Uterus (tissue), 4 donors: ENCODE results near the gene AGBL1. TPM values are rescaled to one million over a fixed set of nuclear protein-coding genes. Genes with fewer than 3 reads are reported as not detected.

ENCODE experiments used
- DNase-seq, 2 donors: peaks; one replicate each; pipeline ENCODE4 v3.0.0-alpha.2; 2019 to 2020
- H3K27ac ChIP-seq, 2 donors: fragments of 200-600 bp; sonication (generic); 1 replicate in 1 of 2; 2 replicates in 1 of 2; pipeline ENCODE4 v1.5.1; 2016 to 2018
- H3K27me3 ChIP-seq, 2 donors: fragments of 200-600 bp; sonication (generic); one replicate each; pipeline ENCODE4 v1.5.1; 2018 to 2019; ENCODE audit warnings: control low read depth in 1 of 2
- H3K36me3 ChIP-seq, 2 donors: fragments of 200-600 bp; sonication (generic); one replicate each; pipeline ENCODE4 v1.5.1; 2019; ENCODE audit warnings: control low read depth in 1 of 2
- H3K4me1 ChIP-seq, 2 donors: fragments of 200-600 bp; sonication (generic); one replicate each; pipeline ENCODE4 v1.5.1; 2018 to 2019; ENCODE audit warnings: control low read depth in 1 of 2
- H3K4me3 ChIP-seq, 2 donors: fragments of 200-600 bp; sonication (generic); 1 replicate in 1 of 2; 2 replicates in 1 of 2; pipeline ENCODE4 v1.5.1; 2018 to 2019; ENCODE audit warnings: mild to moderate bottlenecking in 1 of 2
- H3K9me3 ChIP-seq, 2 donors: fragments of 200-600 bp; sonication (generic); one replicate each; pipeline ENCODE4 v1.5.1; 2019; ENCODE audit warnings: control low read depth in 1 of 2
- POLR2A ChIP-seq, 2 donors: fragments of 450-650 bp; IDR thresholded peaks; one replicate each; pipeline ENCODE4 v1.6.1; 2016; ENCODE audit warnings: antibody characterized with exemption in 2 of 2, mild to moderate bottlenecking in 1 of 2, moderate library complexity in 1 of 2
- intact Hi-C: fragments of 100-400 bp; cut with DNase I; formaldehyde crosslinking; loops from one replicate; pipeline ENCODE4 v1.15.1; 2023; ENCODE audit warnings: low total_unique reads
- total RNA-seq, 4 donors: library from RNA; depleted of rRNA in 3 of 4; stranded (reverse); fragments of >200 nt in 3 of 4; gene quantifications; one replicate each; pipeline versions ENCODE4 v1.1.0 to v1.2.4, GENCODE V29; 2014 to 2023
- TF ChIP-seq, protein P1 (sequence below), 4 experiments: fragments of 200-600 bp in 2 of 4; fragments of 450-650 bp in 2 of 4; sonication (generic) in 2 of 4; IDR thresholded peaks; one replicate each; pipeline ENCODE4 v1.5.1; 2016 to 2019; ENCODE audit warnings: antibody characterized with exemption in 4 of 4, mild to moderate bottlenecking in 2 of 4, moderate library complexity in 1 of 4
- donor health status: DM: yes; HTN: yes; CAD: no.

Gene AGBL1
- under 1 TPM in 1 of 4 donors, not detected in 3; 0.07 TPM for total RNA-seq

DNA sequence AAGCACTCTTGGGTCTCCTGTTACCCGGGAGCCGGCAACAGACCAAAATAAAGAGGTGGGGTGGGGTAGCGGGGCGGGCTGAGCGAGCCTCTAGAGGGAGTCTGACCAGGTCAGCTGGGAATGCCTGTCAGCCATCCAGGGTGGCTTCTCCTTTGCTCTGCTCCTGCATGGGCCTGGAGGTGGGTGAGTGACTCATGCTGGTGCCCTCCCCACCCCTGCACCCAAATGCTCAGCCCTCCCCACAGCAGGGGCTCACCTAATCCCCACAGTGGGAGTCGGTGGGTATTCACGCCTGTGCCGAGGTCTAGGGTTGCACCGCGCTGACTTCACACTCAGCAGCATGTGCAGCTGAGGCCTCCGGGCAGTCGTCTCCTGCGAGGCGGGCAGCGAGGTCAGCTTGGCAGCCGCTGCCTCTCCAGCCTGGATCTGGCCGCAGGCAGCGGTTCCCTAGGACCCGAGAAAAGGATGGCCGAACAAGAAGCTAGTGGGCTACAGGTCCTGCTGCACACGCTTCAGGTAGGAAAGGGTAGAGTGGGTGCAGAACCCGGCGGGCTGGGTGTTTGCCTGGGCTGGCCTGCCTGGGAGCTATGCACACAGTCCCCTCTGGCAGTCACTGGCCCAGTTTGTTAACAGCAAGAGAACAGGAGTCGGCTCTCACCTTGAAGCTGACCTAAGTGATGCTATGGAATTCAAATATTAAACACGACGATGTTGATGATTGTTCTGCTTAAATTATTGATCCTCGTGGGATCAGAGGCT lies at the start of gene AGBL1:
AGBL1 (plus strand) TSS at position 364 of the 759 bp plus-strand sequence.
- no peaks in the 10 kb centered on the region for H3K4me1 ChIP-seq
- no peak within 1 kb of the TSS for H3K27ac ChIP-seq
- H3K27me3 ChIP-seq: no peaks in the 10 kb centered on the region
- no peaks in the 10 kb centered on the region for H3K36me3 ChIP-seq
- intact Hi-C loops: no loop called here
- DNase-seq: no peak
- H3K4me3 ChIP-seq: no peak within 1 kb of the TSS
- TF ChIP-seq, protein P1, sequence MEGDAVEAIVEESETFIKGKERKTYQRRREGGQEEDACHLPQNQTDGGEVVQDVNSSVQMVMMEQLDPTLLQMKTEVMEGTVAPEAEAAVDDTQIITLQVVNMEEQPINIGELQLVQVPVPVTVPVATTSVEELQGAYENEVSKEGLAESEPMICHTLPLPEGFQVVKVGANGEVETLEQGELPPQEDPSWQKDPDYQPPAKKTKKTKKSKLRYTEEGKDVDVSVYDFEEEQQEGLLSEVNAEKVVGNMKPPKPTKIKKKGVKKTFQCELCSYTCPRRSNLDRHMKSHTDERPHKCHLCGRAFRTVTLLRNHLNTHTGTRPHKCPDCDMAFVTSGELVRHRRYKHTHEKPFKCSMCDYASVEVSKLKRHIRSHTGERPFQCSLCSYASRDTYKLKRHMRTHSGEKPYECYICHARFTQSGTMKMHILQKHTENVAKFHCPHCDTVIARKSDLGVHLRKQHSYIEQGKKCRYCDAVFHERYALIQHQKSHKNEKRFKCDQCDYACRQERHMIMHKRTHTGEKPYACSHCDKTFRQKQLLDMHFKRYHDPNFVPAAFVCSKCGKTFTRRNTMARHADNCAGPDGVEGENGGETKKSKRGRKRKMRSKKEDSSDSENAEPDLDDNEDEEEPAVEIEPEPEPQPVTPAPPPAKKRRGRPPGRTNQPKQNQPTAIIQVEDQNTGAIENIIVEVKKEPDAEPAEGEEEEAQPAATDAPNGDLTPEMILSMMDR (IDR thresholded peaks at IDR 0.05): no peak
- no peak for TF ChIP-seq POLR2A (IDR thresholded peaks at IDR 0.05)
- H3K9me3 ChIP-seq: no peaks in the 10 kb centered on the region

DNA sequence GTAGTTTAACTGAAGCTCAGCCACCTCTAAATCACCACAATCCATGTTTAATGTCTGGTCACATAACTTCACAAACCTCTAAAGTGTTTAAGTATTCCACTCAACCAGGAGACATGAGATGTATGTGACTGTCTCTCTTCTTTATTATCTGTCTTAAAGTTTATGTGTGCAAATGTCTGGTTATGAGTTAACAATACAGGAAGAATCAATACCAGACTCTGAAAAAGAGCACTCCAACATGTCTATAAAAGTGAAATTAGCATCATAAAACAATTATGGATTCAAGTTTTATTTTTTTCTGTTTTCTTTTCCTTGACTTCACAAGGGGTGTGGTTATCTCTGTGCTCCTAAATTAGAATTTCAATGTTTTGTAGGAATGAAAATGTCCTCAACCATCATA lies 44.8 kb upstream of the AGBL1 start:
- no peaks in the 10 kb centered on the region for H3K27me3 ChIP-seq
- no peaks in the 10 kb centered on the region for H3K36me3 ChIP-seq
- H3K4me1 ChIP-seq: no peaks in the 10 kb centered on the region
- intact Hi-C loops: no loop called here
- H3K4me3 ChIP-seq: no peak overlapping the region
- no peak for DNase-seq
- no peak overlapping the region for H3K27ac ChIP-seq
- TF ChIP-seq, protein P1 (IDR thresholded peaks at IDR 0.05): no peak
- TF ChIP-seq POLR2A (IDR thresholded peaks at IDR 0.05): no peak
- no peaks in the 10 kb centered on the region for H3K9me3 ChIP-seq

DNA sequence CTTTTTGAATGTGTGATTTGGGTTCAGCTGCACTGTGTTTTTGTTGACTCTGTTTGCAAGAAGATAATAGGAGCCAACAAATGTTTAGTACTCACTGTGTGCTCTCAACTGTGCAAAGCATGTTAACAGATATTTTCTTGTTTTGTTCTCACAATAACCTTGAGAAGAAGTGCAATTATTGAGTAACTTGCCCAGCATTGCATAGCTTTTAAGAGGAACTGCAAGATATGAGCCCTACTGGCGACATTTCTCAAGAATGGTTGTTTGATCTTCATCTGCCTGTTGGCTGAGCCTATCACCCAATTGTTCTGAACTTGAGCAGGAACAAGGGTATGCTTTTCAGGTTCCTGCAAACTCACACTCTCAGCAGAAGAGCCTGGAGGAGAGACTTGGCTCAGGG lies 43.4 kb upstream of the AGBL1 start:
- Histone ChIP-seq H3K9me3 (no peaks in the 10 kb centered on the region), H3K4me1 (no peaks in the 10 kb centered on the region), H3K36me3 (no peaks in the 10 kb centered on the region), H3K27ac (no peak overlapping the region), H3K4me3 (no peak overlapping the region), H3K27me3 (no peaks in the 10 kb centered on the region)
- DNase-seq: no peak
- intact Hi-C loops: no loop called here
- TF ChIP-seq, protein P1 (IDR thresholded peaks at IDR 0.05): no peak
- no peak for TF ChIP-seq POLR2A (IDR thresholded peaks at IDR 0.05)

DNA sequence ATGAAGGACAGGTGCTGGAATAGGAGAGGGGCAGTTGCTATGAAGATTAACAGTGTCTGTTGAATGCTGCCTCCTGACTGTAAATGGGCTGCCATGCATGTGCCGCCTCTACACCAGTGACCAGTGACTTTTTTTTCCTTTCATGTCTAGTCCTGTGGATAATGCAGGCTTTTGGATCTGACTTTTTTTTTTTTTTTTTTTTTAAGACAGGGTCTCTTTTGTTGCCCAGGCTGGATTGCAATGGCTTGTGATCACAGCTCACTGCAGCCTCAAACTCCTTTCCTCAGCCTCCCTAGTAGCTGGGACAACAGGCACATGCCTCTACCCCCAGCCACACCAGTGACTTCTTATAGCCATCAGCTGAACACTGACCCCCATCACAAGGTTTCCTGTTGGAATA lies 41.2 kb upstream of the AGBL1 start:
- Histone ChIP-seq H3K27me3 (no peaks in the 10 kb centered on the region), H3K27ac (no peak overlapping the region), H3K9me3 (no peaks in the 10 kb centered on the region), H3K36me3 (no peaks in the 10 kb centered on the region), H3K4me3 (no peak overlapping the region), H3K4me1 (no peaks in the 10 kb centered on the region)
- intact Hi-C loops: no loop called here
- DNase-seq: no peak
- TF ChIP-seq, protein P1 (IDR thresholded peaks at IDR 0.05): no peak
- no peak for TF ChIP-seq POLR2A (IDR thresholded peaks at IDR 0.05)

DNA sequence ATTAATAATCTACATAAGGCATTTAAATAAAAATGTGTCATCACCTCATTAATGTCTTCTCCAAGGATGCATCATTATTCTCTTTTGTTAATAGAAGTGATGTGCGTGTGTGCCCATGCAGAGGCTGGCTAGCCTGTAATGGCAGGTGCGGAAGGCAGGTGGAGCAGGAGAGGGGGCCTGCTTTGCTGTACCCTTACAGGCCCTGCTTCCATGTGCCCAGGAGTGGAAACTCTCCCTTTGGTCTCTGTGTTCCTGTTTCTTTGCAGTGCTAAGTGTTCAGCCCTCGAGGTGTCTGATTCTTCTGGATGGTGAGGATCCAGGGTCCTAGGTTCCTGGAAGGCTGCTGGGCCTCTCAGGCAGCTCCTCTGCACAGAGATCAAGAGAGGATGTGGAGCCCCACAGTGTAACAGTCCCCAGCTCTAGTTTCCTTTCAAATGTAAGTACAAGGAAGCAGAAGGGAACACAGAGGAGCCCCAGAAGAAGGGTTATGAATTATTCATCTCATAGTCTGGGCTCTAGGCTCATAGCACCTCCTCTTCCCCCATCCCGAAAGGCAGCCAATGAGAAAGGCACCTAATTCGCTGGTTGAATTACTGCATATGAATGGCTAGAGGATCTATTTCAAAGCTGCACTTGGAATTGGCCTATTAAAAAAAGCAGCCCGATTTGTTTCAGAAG lies 39.2 kb upstream of the AGBL1 start:
- no peak for DNase-seq
- H3K4me1 ChIP-seq: no peaks in the 10 kb centered on the region
- H3K27ac ChIP-seq: no peak overlapping the region
- H3K36me3 ChIP-seq: no peaks in the 10 kb centered on the region
- TF ChIP-seq, protein P1 (IDR thresholded peaks at IDR 0.05): no peak
- no peak for TF ChIP-seq POLR2A (IDR thresholded peaks at IDR 0.05)
- intact Hi-C loops: no loop called here
- no peaks in the 10 kb centered on the region for H3K27me3 ChIP-seq
- H3K4me3 ChIP-seq: no peak overlapping the region
- H3K9me3 ChIP-seq: no peaks in the 10 kb centered on the region
